Duodenal mucosa (tissue), 2 donors: Measurements from ENCODE around the gene CRYBB3.
"Not testable (repeated sequence)": the region's sequence is repeated elsewhere in the genome, so short reads cannot be mapped to it uniquely, and the experiment has no call there.

Source experiments
- H3K27ac ChIP-seq: one replicate; pipeline ENCODE4 v1.7.0; 2013; ENCODE audit warnings: low read depth, low read length
- H3K27me3 ChIP-seq, 2 donors: one replicate each; pipeline ENCODE4 v1.7.0; 2013; ENCODE audit warnings: low read length in 2 of 2, control low read depth in 1 of 2; ENCODE audit not compliant: insufficient read depth in 2 of 2, control insufficient read depth in 1 of 2
- H3K36me3 ChIP-seq, 2 donors: one replicate each; pipeline ENCODE4 v1.7.0; 2013; ENCODE audit warnings: low read length in 2 of 2, control low read depth in 1 of 2; ENCODE audit not compliant: insufficient read depth in 2 of 2, control insufficient read depth in 1 of 2
- H3K4me1 ChIP-seq, 2 donors: one replicate each; pipeline ENCODE4 v1.7.0; 2013; ENCODE audit warnings: low read length in 2 of 2, control low read depth in 1 of 2; ENCODE audit not compliant: insufficient read depth in 2 of 2, control insufficient read depth in 1 of 2
- H3K4me3 ChIP-seq, 2 donors: one replicate each; pipeline ENCODE4 v1.7.0; 2013; ENCODE audit warnings: low read length in 2 of 2, low read depth in 1 of 2
- H3K9ac ChIP-seq, 2 donors: one replicate each; pipeline ENCODE4 v1.7.0; 2013; ENCODE audit warnings: low read length in 2 of 2, low read depth in 1 of 2
- H3K9me3 ChIP-seq, 2 donors: one replicate each; pipeline ENCODE4 v1.7.0; 2013; ENCODE audit warnings: low read length in 2 of 2, control low read depth in 1 of 2; ENCODE audit not compliant: control insufficient read depth in 1 of 2

CRYBB3 gene

DNA sequence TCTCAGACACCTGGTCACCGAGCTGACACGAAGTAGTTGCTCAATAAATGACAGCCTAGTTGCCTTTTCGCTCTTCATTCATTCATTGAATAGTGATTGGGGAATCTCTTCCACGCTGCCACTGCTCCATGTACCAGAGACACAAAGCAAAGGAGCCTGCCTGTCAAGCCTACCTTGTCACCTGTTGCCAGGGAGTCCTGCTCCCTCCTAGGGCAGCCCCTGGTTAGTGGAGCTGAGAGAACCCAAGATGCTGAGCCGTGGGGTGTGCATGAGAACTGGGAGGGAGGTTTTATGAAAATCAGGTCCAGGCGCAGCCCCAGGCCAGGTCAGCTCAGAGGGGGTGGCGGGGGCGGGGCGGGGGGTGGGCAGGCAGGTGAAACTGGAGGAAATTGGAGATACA is 38.4 kb downstream of the CRYBB3 start:
- not testable (repeated sequence) for H3K9me3 ChIP-seq, H3K4me3 ChIP-seq, H3K27ac ChIP-seq, H3K36me3 ChIP-seq, H3K27me3 ChIP-seq, H3K9ac ChIP-seq, H3K4me1 ChIP-seq

GRCh38 chr22:25255169-25255568 is 55.5 kb downstream of the CRYBB3 start:
- H3K9me3 ChIP-seq, H3K36me3 ChIP-seq, H3K4me1 ChIP-seq, H3K27ac ChIP-seq, H3K27me3 ChIP-seq, H3K9ac ChIP-seq, H3K4me3 ChIP-seq: not testable (repeated sequence)
